DOHH2 (cell line): ENCODE data around the gene STEAP3.

Source experiments
- H3F3A ChIP-seq: fragments of 200-600 bp; sonication (generic), shearing (Covaris generic); 2 replicates; pipeline ENCODE4 v1.6.0; 2016; ENCODE audit warnings: antibody characterized with exemption, mild to moderate bottlenecking; ENCODE audit not compliant: control insufficient read depth, insufficient read depth
- H3K27ac ChIP-seq: fragments of 200-600 bp; sonication (generic); 2 replicates; pipeline ENCODE4 v1.5.1; 2014; ENCODE audit warnings: low read depth, mild to moderate bottlenecking, low read length, moderate library complexity
- H3K27me3 ChIP-seq: fragments of 200-600 bp; sonication (generic); 2 replicates; pipeline ENCODE4 v1.6.1; 2014; ENCODE audit warnings: mild to moderate bottlenecking, low read length, mixed read lengths; ENCODE audit not compliant: control insufficient read depth
- H3K36me3 ChIP-seq: fragments of 200-600 bp; sonication (generic); 2 replicates; pipeline ENCODE4 v1.6.1; 2014; ENCODE audit warnings: mild to moderate bottlenecking, low read length, moderate library complexity, mixed read lengths; ENCODE audit not compliant: control insufficient read depth
- H3K4me1 ChIP-seq: fragments of 200-600 bp; sonication (generic); 2 replicates; pipeline ENCODE4 v1.6.1; 2014; ENCODE audit warnings: mild to moderate bottlenecking, low read length, mixed read lengths; ENCODE audit not compliant: control insufficient read depth
- H3K4me2 ChIP-seq: fragments of 200-600 bp; sonication (generic); 2 replicates; pipeline ENCODE4 v1.6.0; 2014; ENCODE audit warnings: mild to moderate bottlenecking, low read length, moderate library complexity
- H3K4me3 ChIP-seq: fragments of 200-600 bp; sonication (generic); 2 replicates; pipeline ENCODE4 v1.5.1; 2014; ENCODE audit warnings: mild to moderate bottlenecking, low read length, mixed read lengths
- H3K79me2 ChIP-seq: fragments of 200-600 bp; sonication (generic); 2 replicates; pipeline ENCODE4 v1.6.1; 2014; ENCODE audit warnings: mild to moderate bottlenecking, low read length, mixed read lengths; ENCODE audit not compliant: control insufficient read depth
- H3K9me2 ChIP-seq: fragments of 200-600 bp; sonication (generic); replicated peaks from 2 replicates; pipeline ENCODE4 v1.6.1; 2014; ENCODE audit warnings: mild to moderate bottlenecking, low read length, mixed read lengths; ENCODE audit not compliant: control insufficient read depth
- H3K9me3 ChIP-seq: fragments of 200-600 bp; sonication (generic); 2 replicates; pipeline ENCODE4 v1.6.1; 2014; ENCODE audit warnings: antibody characterized with exemption, low read length, mixed read lengths; ENCODE audit not compliant: control insufficient read depth, insufficient read depth
- H4K20me1 ChIP-seq: fragments of 200-600 bp; sonication (generic); 2 replicates; pipeline ENCODE4 v1.6.0; 2014; ENCODE audit warnings: low read depth, mild to moderate bottlenecking, antibody characterized with exemption, low read length, moderate library complexity; ENCODE audit not compliant: control insufficient read depth, insufficient read depth
- CTCF ChIP-seq: fragments of 200-600 bp; sonication (generic); IDR thresholded peaks from one replicate; pipeline ENCODE4 v1.5.1; 2014; ENCODE audit warnings: antibody characterized with exemption, mild to moderate bottlenecking, low read depth, low read length; ENCODE audit not compliant: poor library complexity, severe bottlenecking
- EZH2phosphoT487 ChIP-seq: fragments of 200-600 bp; sonication (generic); IDR thresholded peaks from 2 replicates; pipeline ENCODE4 v1.6.1; 2017; ENCODE audit warnings: borderline replicate concordance, mild to moderate bottlenecking, antibody characterized with exemption, low read length, moderate library complexity, mixed read lengths

Gene STEAP3

DNA sequence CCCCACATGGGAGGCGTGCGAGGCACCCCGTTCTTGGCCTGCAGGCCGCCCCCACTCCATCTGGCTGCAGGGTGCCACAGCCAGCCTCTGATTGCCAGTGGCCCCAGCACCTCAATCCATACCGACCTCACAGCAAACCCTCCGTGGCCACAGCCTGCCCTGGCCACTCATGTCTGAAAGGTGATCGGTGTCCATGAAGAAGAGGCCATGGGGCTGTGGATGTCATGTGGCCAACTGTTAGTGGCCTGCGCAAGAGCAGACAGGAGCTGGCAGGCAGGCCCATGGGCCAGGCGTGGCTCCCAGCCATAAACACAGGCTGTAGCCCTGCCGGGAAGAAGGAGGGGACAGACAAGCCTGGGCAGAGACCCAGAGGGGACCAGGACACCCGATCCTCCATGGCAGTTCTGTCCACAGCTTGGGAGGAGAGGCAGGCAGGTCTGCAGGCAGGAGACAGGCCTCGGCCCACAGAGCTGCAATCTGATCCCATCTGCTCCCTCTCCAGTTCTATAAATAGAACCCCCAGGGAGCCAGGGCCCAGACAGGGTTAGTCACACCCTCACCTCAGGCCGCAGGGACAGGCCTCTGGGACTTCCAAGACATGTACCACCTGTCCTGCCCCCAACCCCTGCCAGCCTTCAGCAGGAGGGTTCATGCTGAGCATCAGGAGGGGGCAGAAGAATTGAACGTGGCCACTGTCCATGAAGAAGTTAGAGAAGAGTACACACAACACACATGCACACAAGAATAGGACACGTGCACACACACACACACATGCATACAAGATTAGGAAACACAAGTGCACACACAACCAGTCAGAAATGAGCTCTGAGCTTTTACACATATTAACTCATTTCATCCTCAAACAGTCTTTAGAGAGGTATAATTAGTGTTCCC is 16.9 kb downstream of the STEAP3 start:
- H3K36me3 ChIP-seq: no peaks in the 10 kb centered on the region
- no peak for TF ChIP-seq CTCF
- no peak for TF ChIP-seq EZH2phosphoT487
- H3F3A ChIP-seq: no peaks in the 10 kb centered on the region
- H3K4me1 ChIP-seq: peaks cover 23% of the 10 kb centered on the region
- H4K20me1 ChIP-seq: peaks cover 4% of the 10 kb centered on the region; the same call in 1 of the 2 replicates
- H3K79me2 ChIP-seq: no peaks in the 10 kb centered on the region
- peaks cover 9% of the 10 kb centered on the region for H3K27me3 ChIP-seq
- no peaks in the 10 kb centered on the region for H3K9me2 ChIP-seq
- no peak overlapping the region for H3K4me2 ChIP-seq
- H3K4me3 ChIP-seq: no peak overlapping the region
- H3K9me3 ChIP-seq: no peaks in the 10 kb centered on the region
- H3K27ac ChIP-seq: no peak overlapping the region

DNA sequence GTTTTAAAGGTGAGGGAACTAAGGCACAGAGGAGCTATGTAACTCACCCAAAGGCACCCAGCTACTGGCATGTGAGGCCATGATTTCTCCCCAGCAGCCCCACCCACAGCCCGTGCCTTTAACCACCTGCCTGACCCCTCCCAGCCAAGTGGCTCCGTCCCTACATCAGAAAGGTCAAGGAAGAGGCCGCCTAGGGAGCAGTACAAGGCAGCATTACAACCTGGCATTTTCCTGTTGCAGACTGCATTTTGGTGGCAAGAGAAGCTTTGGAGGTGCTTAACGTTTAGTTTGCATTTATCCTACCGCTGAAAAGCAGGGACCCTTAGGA is 17.5 kb downstream of the STEAP3 start:
- Histone ChIP-seq H4K20me1 (peaks cover 4% of the 10 kb centered on the region; the same call in 1 of the 2 replicates), H3K9me3 (no peaks in the 10 kb centered on the region), H3K4me3 (no peak overlapping the region), H3K79me2 (no peaks in the 10 kb centered on the region), H3K4me1 (peaks cover 23% of the 10 kb centered on the region), H3K36me3 (no peaks in the 10 kb centered on the region), H3K4me2 (no peak overlapping the region), H3K27me3 (peaks cover 8% of the 10 kb centered on the region), H3F3A (no peaks in the 10 kb centered on the region), H3K27ac (no peak overlapping the region), H3K9me2 (no peaks in the 10 kb centered on the region)
- TF ChIP-seq EZH2phosphoT487 (no peak), CTCF (no peak)

- Histone ChIP-seq H3K4me3 (no peak overlapping the region), H3K4me2 (no peak overlapping the region), H3K36me3 (no peaks in the 10 kb centered on the region), H3K9me2 (no peaks in the 10 kb centered on the region), H4K20me1 (no peaks in the 10 kb centered on the region), H3K9me3 (no peaks in the 10 kb centered on the region), H3K27me3 (0 out of 2 replicates have a peak, but pooled peaks cover 3% of the 10 kb centered on the region), H3F3A (no peaks in the 10 kb centered on the region), H3K79me2 (no peaks in the 10 kb centered on the region), H3K27ac (no peak overlapping the region), H3K4me1 (peaks cover 14% of the 10 kb centered on the region)
- no peak for TF ChIP-seq CTCF
- no peak for TF ChIP-seq EZH2phosphoT487
Observed at GRCh38 chr2:119242276-119243119, 18.9 kb downstream of the STEAP3 start.
